ENCODE measurements around the gene ALG2. TPM values are rescaled to one million over a fixed set of nuclear protein-coding genes. Genes with fewer than 3 reads are reported as not detected.

Gene ALG2
- total RNA-seq, 1 donor from 2014 or later: 25.0 TPM

DNA sequence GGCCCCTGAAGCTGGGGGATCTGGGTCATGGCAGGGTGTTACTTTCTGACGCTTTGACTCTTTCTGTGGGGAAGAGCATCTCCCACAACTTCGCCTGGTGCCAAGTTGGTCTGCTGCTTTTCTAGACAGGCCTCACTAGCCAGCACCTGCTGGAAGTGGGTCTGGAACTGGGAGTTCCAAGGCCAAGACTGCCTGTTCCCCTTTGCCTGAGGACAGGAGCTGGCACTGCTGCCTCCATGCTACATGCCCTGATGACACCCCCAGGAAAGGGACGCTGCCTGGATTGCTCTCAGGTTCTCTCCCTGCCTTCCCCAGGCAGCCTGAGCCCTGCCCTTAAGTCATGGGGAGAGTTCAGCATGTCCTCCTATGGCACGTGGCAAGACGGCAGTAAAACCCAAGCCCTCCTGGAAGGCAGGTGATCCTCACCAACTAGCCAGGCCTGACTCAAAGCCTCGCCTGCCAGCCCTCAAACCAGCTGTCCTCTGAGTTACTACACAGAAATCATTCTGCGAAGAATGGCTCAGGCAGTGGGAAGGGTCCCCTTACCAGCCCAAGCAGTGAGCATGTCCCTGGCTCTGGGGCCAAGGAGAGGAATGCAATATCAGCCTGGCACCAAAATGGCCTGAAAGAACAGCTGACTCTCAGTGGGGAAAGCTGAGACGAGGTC is 36.1 kb upstream of the ALG2 start:
- Histone ChIP-seq H3K27ac (no peak overlapping the region), H3K4me1 (peaks cover 9% of the 10 kb centered on the region), H3F3A (ENCODE audit: low read depth) (no peaks in the 10 kb centered on the region), H3K9me3 (ENCODE audit: low read depth) (no peaks in the 10 kb centered on the region), H2AFZ (replicated peaks) (no peak overlapping the region), H3K36me3 (no peaks in the 10 kb centered on the region), H3K9ac (no peak overlapping the region), H3K27me3 (no peaks in the 10 kb centered on the region), H4K20me1 (ENCODE audit: low read depth) (no peaks in the 10 kb centered on the region), H3K79me2 (ENCODE audit: low read depth) (no peaks in the 10 kb centered on the region), H3K4me3 (no peak overlapping the region), H3K4me2 (no peak overlapping the region)
- H3K9me3 Mint-ChIP-seq: no peaks in the 10 kb centered on the region
- peaks cover 3% of the 10 kb centered on the region for H3K4me1 Mint-ChIP-seq
- no peak overlapping the region for H3K27ac Mint-ChIP-seq
- H3K27me3 Mint-ChIP-seq (ENCODE audit: insufficient read depth, low read depth): no peaks in the 10 kb centered on the region
- TF ChIP-seq EZH2 (IDR thresholded peaks at IDR 0.05): no peak
- no peak for TF ChIP-seq EZH2phosphoT487 (IDR thresholded peaks at IDR 0.05)
- no peak for TF ChIP-seq CTCF (IDR thresholded peaks at IDR 0.05)
- H3K4me3 Mint-ChIP-seq: no peak overlapping the region
- DNase-seq (ENCODE audit: low spot score): no peak
- H3K36me3 Mint-ChIP-seq: no peaks in the 10 kb centered on the region

DNA sequence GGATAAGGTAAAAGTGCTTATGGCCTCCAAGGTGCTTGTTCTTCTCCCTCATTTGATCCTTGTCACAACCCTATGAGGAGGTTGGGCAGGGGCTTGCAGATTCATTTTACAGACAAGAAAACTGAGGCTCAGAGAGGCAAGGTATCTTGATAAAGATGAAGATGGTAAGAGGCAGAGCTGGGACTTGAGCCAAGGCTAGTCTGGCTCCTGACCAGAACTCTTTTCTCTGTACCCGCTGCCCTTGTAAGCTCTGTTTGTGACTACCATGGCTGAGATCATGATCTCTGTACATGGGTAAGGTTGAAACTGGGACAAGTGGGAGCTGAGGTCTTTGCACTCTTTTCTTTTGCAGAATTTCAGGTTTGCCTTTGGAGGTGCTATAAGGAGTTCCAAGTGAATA is 33.9 kb upstream of the ALG2 start:
- Histone ChIP-seq H3K4me1 (peaks cover 9% of the 10 kb centered on the region), H4K20me1 (ENCODE audit: low read depth) (no peaks in the 10 kb centered on the region), H3F3A (ENCODE audit: low read depth) (no peaks in the 10 kb centered on the region), H3K27me3 (no peaks in the 10 kb centered on the region), H3K4me3 (no peak overlapping the region), H2AFZ (replicated peaks) (no peak overlapping the region), H3K79me2 (ENCODE audit: low read depth) (no peaks in the 10 kb centered on the region), H3K9me3 (ENCODE audit: low read depth) (no peaks in the 10 kb centered on the region), H3K36me3 (no peaks in the 10 kb centered on the region), H3K27ac (no peak overlapping the region), H3K4me2 (no peak overlapping the region), H3K9ac (no peak overlapping the region)
- Mint-ChIP-seq H3K36me3 (no peaks in the 10 kb centered on the region), H3K9me3 (no peaks in the 10 kb centered on the region), H3K4me1 (peaks cover 3% of the 10 kb centered on the region), H3K27ac (no peak overlapping the region), H3K4me3 (no peak overlapping the region), H3K27me3 (ENCODE audit: insufficient read depth, low read depth) (no peaks in the 10 kb centered on the region)
- no peak for TF ChIP-seq EZH2phosphoT487 (IDR thresholded peaks at IDR 0.05)
- no peak for TF ChIP-seq EZH2 (IDR thresholded peaks at IDR 0.05)
- TF ChIP-seq CTCF (IDR thresholded peaks at IDR 0.05): no peak
- DNase-seq (ENCODE audit: low spot score): no peak

- Mint-ChIP-seq H3K27me3 (ENCODE audit: insufficient read depth, low read depth) (no peaks in the 10 kb centered on the region), H3K4me3 (no peak overlapping the region), H3K36me3 (no peaks in the 10 kb centered on the region), H3K9me3 (no peaks in the 10 kb centered on the region), H3K4me1 (peaks cover 3% of the 10 kb centered on the region), H3K27ac (no peak overlapping the region)
- no peak overlapping the region for H3K4me2 ChIP-seq
- H3K4me3 ChIP-seq: no peak overlapping the region
- peak; percentile 38 for DNase-seq (ENCODE audit: low spot score)
- no peaks in the 10 kb centered on the region for H3K36me3 ChIP-seq
- peaks cover 2% of the 10 kb centered on the region for H3K4me1 ChIP-seq
- H3F3A ChIP-seq (ENCODE audit: low read depth): no peaks in the 10 kb centered on the region
- H2AFZ ChIP-seq (replicated peaks): no peak overlapping the region
- H3K27ac ChIP-seq: no peak overlapping the region
- H3K79me2 ChIP-seq (ENCODE audit: low read depth): no peaks in the 10 kb centered on the region
- no peak for TF ChIP-seq CTCF (IDR thresholded peaks at IDR 0.05)
- no peak for TF ChIP-seq EZH2 (IDR thresholded peaks at IDR 0.05)
- TF ChIP-seq EZH2phosphoT487 (IDR thresholded peaks at IDR 0.05): no peak
- no peaks in the 10 kb centered on the region for H3K9me3 ChIP-seq (ENCODE audit: low read depth)
- no peaks in the 10 kb centered on the region for H4K20me1 ChIP-seq (ENCODE audit: low read depth)
- H3K27me3 ChIP-seq: no peaks in the 10 kb centered on the region
- no peak overlapping the region for H3K9ac ChIP-seq
Observed at GRCh38 chr9:99253772-99254431, 32.2 kb upstream of the ALG2 start.
